ENCODE data around the gene TMEM150A.
"Not testable (repeated sequence)": the region's sequence is repeated elsewhere in the genome, so short reads cannot be mapped to it uniquely, and the experiment has no call there.

The TMEM150A gene

GRCh38 chr2:85592299-85592698 is 10.2 kb downstream of the TMEM150A start:
- not testable (repeated sequence) for DNase-seq

GRCh38 chr2:85591563-85591962 is 10.9 kb downstream of the TMEM150A start:
- no peak for DNase-seq

- DNase-seq: no peak
Measured at GRCh38 chr2:85590950-85591349, 11.5 kb downstream of the TMEM150A start.

- no peak for DNase-seq
Measured at GRCh38 chr2:85589982-85590791, 12.3 kb downstream of the TMEM150A start.

GRCh38 chr2:85589181-85589580 is 13.3 kb downstream of the TMEM150A start:
- no peak for DNase-seq

GRCh38 chr2:85588645-85589044 is 13.9 kb downstream of the TMEM150A start:
- DNase-seq: no peak

GRCh38 chr2:85588236-85588635 is 14.3 kb downstream of the TMEM150A start:
- no peak for DNase-seq

GRCh38 chr2:85585781-85586105 is 16.8 kb downstream of the TMEM150A start:
- no peak for DNase-seq

GRCh38 chr2:85584857-85585780 is 17.4 kb downstream of the TMEM150A start:
- peak in 1 of 2 experiments; percentile 20 for DNase-seq

GRCh38 chr2:85584354-85584856 is 18.1 kb downstream of the TMEM150A start, which contains the start of gene VAMP5:
VAMP5 (plus strand) TSS chr2:85584431; CDS start chr2:85584491, 60 bp downstream.
- DNase-seq: peak in 1 of 2 experiments; percentile 46

- no peak for DNase-seq
Measured at GRCh38 chr2:85583667-85584353, 18.7 kb downstream of the TMEM150A start.

- no peak for DNase-seq
Measured at GRCh38 chr2:85582492-85582891, 20.0 kb downstream of the TMEM150A start.

- DNase-seq: no peak
Measured at GRCh38 chr2:85580206-85580605, 22.3 kb downstream of the TMEM150A start.

GRCh38 chr2:85579266-85579935 is 23.1 kb downstream of the TMEM150A start:
- DNase-seq: no peak

GRCh38 chr2:85578243-85579180 is 24.0 kb downstream of the TMEM150A start:
- DNase-seq: peak in 1 of 2 experiments; percentile 10

- peak; percentile 60 for DNase-seq
Measured at GRCh38 chr2:85577386-85578242, 24.9 kb downstream of the TMEM150A start, which contains the start of gene VAMP8. VAMP8 (plus strand) TSS chr2:85577586; CDS start chr2:85577647, 61 bp downstream.

- no peak for DNase-seq
Measured at GRCh38 chr2:85577063-85577385, 25.5 kb downstream of the TMEM150A start.

GRCh38 chr2:85575739-85576138 is 26.8 kb downstream of the TMEM150A start:
- no peak for DNase-seq

- DNase-seq: no peak
Measured at GRCh38 chr2:85566265-85566664, 36.2 kb downstream of the TMEM150A start.

GRCh38 chr2:85564144-85564563 is 38.3 kb downstream of the TMEM150A start:
- no peak for DNase-seq
